Left renal cortex interstitium (tissue), 4 donors: ENCODE data around the gene C12orf56. TPM values are rescaled to one million over a fixed set of nuclear protein-coding genes. Genes with fewer than 3 reads are reported as not detected.
"Not testable (repeated sequence)": the region's sequence is repeated elsewhere in the genome, so short reads cannot be mapped to it uniquely, and the experiment has no call there.

ENCODE experiments used
- DNase-seq, 4 donors: peaks; one replicate each; pipeline ENCODE4 v3.0.0-alpha.2; 2013; ENCODE audit warnings: low read depth in 4 of 4, low spot score in 2 of 4, missing footprints in 1 of 4
- polyA plus RNA-seq, 4 donors: library from polyadenylated mRNA; unstranded; fragments of 120-200 nt; gene quantifications; one replicate each; pipeline ENCODE4 v1.2.1, GENCODE V29; 2013; ENCODE audit not compliant: insufficient read length in 4 of 4

C12orf56 gene
- polyA plus RNA-seq, 4 donors: 0.73 to 2.2 (median 1.2) TPM

GRCh38 chr12:64387197-64387816 lies 3.3 kb downstream of the C12orf56 start:
- no peak for DNase-seq

- no peak for DNase-seq
These were observed 5.1 kb downstream of the C12orf56 start for GRCh38 chr12:64385468-64385867.

- DNase-seq: no peak
These were observed 5.5 kb downstream of the C12orf56 start for GRCh38 chr12:64385019-64385418.

- no peak for DNase-seq
These were observed 6.9 kb downstream of the C12orf56 start for GRCh38 chr12:64383675-64384074.

- no peak for DNase-seq
These were observed 27.7 kb downstream of the C12orf56 start for GRCh38 chr12:64362721-64363305.

GRCh38 chr12:64361173-64361572 lies 29.4 kb downstream of the C12orf56 start:
- DNase-seq: not testable (repeated sequence)

- not testable (repeated sequence) for DNase-seq
These were observed 34.3 kb downstream of the C12orf56 start for GRCh38 chr12:64356209-64356608.

- no peak for DNase-seq
These were observed 38.4 kb downstream of the C12orf56 start for GRCh38 chr12:64352181-64352580.

GRCh38 chr12:64351265-64351664 lies 39.3 kb downstream of the C12orf56 start:
- no peak for DNase-seq

- no peak for DNase-seq
These were observed 42.9 kb downstream of the C12orf56 start for GRCh38 chr12:64347630-64348029.

- not testable (repeated sequence) for DNase-seq
These were observed 45.9 kb downstream of the C12orf56 start for GRCh38 chr12:64344631-64345030.

- not testable (repeated sequence) for DNase-seq
These were observed 50.0 kb downstream of the C12orf56 start for GRCh38 chr12:64340546-64340945.

GRCh38 chr12:64335886-64336466 lies 54.6 kb downstream of the C12orf56 start:
- DNase-seq: no peak

- no peak for DNase-seq
These were observed 57.6 kb downstream of the C12orf56 start for GRCh38 chr12:64332938-64333337.

GRCh38 chr12:64332296-64332695 lies 58.3 kb downstream of the C12orf56 start:
- no peak for DNase-seq

GRCh38 chr12:64329031-64329710 lies 61.4 kb downstream of the C12orf56 start:
- DNase-seq: not testable (repeated sequence)

GRCh38 chr12:64325055-64325454 lies 65.5 kb downstream of the C12orf56 start:
- no peak for DNase-seq

- DNase-seq: no peak
These were observed 66.9 kb downstream of the C12orf56 start for GRCh38 chr12:64323476-64324225.

- no peak for DNase-seq
These were observed 67.6 kb downstream of the C12orf56 start for GRCh38 chr12:64323006-64323405.

- no peak for DNase-seq
These were observed 69.9 kb downstream of the C12orf56 start for GRCh38 chr12:64320611-64321010.
